GM12878 (cell line): ENCODE measurements around the gene KLHDC8A. TPM values are rescaled to one million over a fixed set of nuclear protein-coding genes. Genes with fewer than 3 reads are reported as not detected.

Experiments used
- ATAC-seq: fragments of 200-7000 bp; cut with Tn5 transposase; 3 replicates; pipeline ENCODE4 v1.9.1; 2020; ENCODE audit warnings: mild to moderate bottlenecking, moderate library complexity
- BruUV-seq: library from RNA; stranded (reverse); fragments of 400-500 nt; replicated peaks from 2 replicates; lab custom pipeline; 2021; lab: Mats Ljungman, UMichigan
- CTCF ChIA-PET: fragments of 300-600 bp; sonication (Branson Sonifier 250); formaldehyde crosslinking; extraction: SDS; loops from one replicate; lab custom pipeline; 2021; ENCODE audit warnings: inconsistent platforms; lab: Yijun Ruan, JAX
- POLR2A ChIA-PET: fragments of 350-600 bp; formaldehyde crosslinking; extraction: SDS; loops from one replicate; lab custom pipeline; 2021; ENCODE audit warnings: inconsistent platforms; lab: Charles Lee
- RAD21 ChIA-PET: fragments of 300-600 bp; sonication (Branson Sonifier 250); formaldehyde crosslinking; loops from one replicate; lab custom pipeline; 2023; ENCODE audit warnings: antibody characterized with exemption; ENCODE audit not compliant: unreplicated experiment; lab: Charles Lee
- SMC1A ChIA-PET: fragments of 300-600 bp; sonication (Branson Sonifier 250); formaldehyde crosslinking; loops from one replicate; lab custom pipeline; 2023; ENCODE audit not compliant: unreplicated experiment, uncharacterized antibody; lab: Charles Lee
- DNase-seq: peaks from one replicate; pipeline ENCODE4 v3.0.0-alpha.2; 2011; ENCODE audit warnings: low read depth, low spot score
- FAIRE-seq: peaks from 3 replicates; lab custom pipeline; 2011; peaks lifted over from hg19 to GRCh38; lab: Jason Lieb, UNC
- H2AFZ ChIP-seq: 2 replicates; pipeline ENCODE4 v1.6.0; 2011; ENCODE audit warnings: low read depth, low read length, control low read depth; ENCODE audit not compliant: control insufficient read depth
- H3K27ac ChIP-seq: 2 replicates; pipeline ENCODE4 v1.5.1; 2011; ENCODE audit warnings: control low read depth; ENCODE audit not compliant: control insufficient read depth, insufficient read depth
- H3K27me3 ChIP-seq, 2 experiments: replicated peaks in 1 of 2; 2 replicates each; pipeline versions ENCODE4 v1.6.0 to v1.6.1; 2011; ENCODE audit warnings: low read length in 1 of 2; ENCODE audit not compliant: control insufficient read depth in 2 of 2, insufficient read depth in 2 of 2
- H3K36me3 ChIP-seq, 2 experiments: 2 replicates each; pipeline ENCODE4 v1.5.1; 2011; ENCODE audit warnings: low read length in 1 of 2; ENCODE audit not compliant: control insufficient read depth in 2 of 2, insufficient read depth in 2 of 2
- H3K4me1 ChIP-seq: 2 replicates; pipeline ENCODE4 v1.6.1; 2011; ENCODE audit warnings: mild to moderate bottlenecking, low read length, moderate library complexity, mixed read lengths; ENCODE audit not compliant: control insufficient read depth, insufficient read depth
- H3K4me2 ChIP-seq: 2 replicates; pipeline ENCODE4 v1.6.0; 2011; ENCODE audit warnings: control low read depth; ENCODE audit not compliant: control insufficient read depth, insufficient read depth
- H3K4me3 ChIP-seq: fragments of 200-600 bp; sonication (generic); 2 replicates; pipeline ENCODE4 v1.5.1; 2016
- H3K79me2 ChIP-seq: 2 replicates; pipeline ENCODE4 v1.6.0; 2011; ENCODE audit warnings: low read length; ENCODE audit not compliant: control insufficient read depth, insufficient read depth
- H3K9ac ChIP-seq: 2 replicates; pipeline ENCODE4 v1.8.0; 2011; ENCODE audit warnings: low read length, control low read depth, mixed read lengths; ENCODE audit not compliant: control insufficient read depth, insufficient read depth
- H3K9me3 ChIP-seq: replicated peaks from 3 replicates; pipeline ENCODE4 v1.5.1; 2011; ENCODE audit warnings: mild to moderate bottlenecking, low read length; ENCODE audit not compliant: control insufficient read depth, insufficient read depth
- H4K20me1 ChIP-seq: 2 replicates; pipeline ENCODE4 v1.6.0; 2011; ENCODE audit not compliant: control insufficient read depth, insufficient read depth
- CEBPB ChIP-seq, 2 experiments: fragments of 150-350 bp in 1 of 2; IDR thresholded peaks; 2 replicates each; pipeline ENCODE4 v1.6.1; 2012 to 2014; ENCODE audit warnings: low read depth in 2 of 2, low read length in 2 of 2, borderline replicate concordance in 1 of 2, inconsistent platforms in 1 of 2
- FOS ChIP-seq: IDR thresholded peaks from 3 replicates; pipeline ENCODE4 v1.6.1; 2011; ENCODE audit warnings: borderline replicate concordance; ENCODE audit not compliant: insufficient read length; ENCODE audit errors: extremely low read depth
- HDAC6 ChIP-seq: fragments of 200-600 bp; sonication (generic); IDR thresholded peaks from one replicate; pipeline ENCODE4 v1.8.0; 2017; ENCODE audit warnings: antibody characterized with exemption; ENCODE audit not compliant: unreplicated experiment
- KAT2A ChIP-seq: conservative IDR thresholded peaks from 2 replicates; pipeline ENCODE4 v1.6.1; 2011; ENCODE audit warnings: low read depth, low read length; ENCODE audit not compliant: control insufficient read depth
- MEF2B ChIP-seq: fragments of 450-650 bp; IDR thresholded peaks from 2 replicates; pipeline ENCODE4 v1.6.1; 2018; ENCODE audit warnings: mild to moderate bottlenecking, moderate library complexity; ENCODE audit not compliant: partially characterized antibody, poor library complexity, severe bottlenecking
- NFXL1 ChIP-seq: fragments of 450-650 bp; IDR thresholded peaks from 2 replicates; pipeline ENCODE4 v1.6.1; 2017; ENCODE audit warnings: antibody characterized with exemption, mild to moderate bottlenecking, borderline replicate concordance
- NFYB ChIP-seq: IDR thresholded peaks from 2 replicates; pipeline ENCODE4 v1.6.1; 2011; ENCODE audit warnings: low read depth, mild to moderate bottlenecking, low read length, improper control_type of control experiment, moderate library complexity; ENCODE audit not compliant: insufficient read depth
- PAX5 ChIP-seq: IDR thresholded peaks from 2 replicates; pipeline ENCODE4 v1.6.1; 2011; ENCODE audit warnings: low read depth, low read length, borderline replicate concordance
- PAX8 ChIP-seq: fragments of 450-650 bp; IDR thresholded peaks from 2 replicates; pipeline ENCODE4 v1.6.1; 2017; ENCODE audit warnings: mild to moderate bottlenecking, moderate library complexity
- RELB ChIP-seq: fragments of 450-650 bp; IDR thresholded peaks from 2 replicates; pipeline ENCODE4 v1.6.1; 2017; ENCODE audit warnings: low read depth, mild to moderate bottlenecking, moderate library complexity
- RFX5 ChIP-seq: IDR thresholded peaks from 2 replicates; pipeline ENCODE4 v1.6.1; 2011; ENCODE audit warnings: low read depth, low read length, improper control_type of control experiment
- SMAD1 ChIP-seq: fragments of 450-650 bp; IDR thresholded peaks from 2 replicates; pipeline ENCODE4 v1.6.1; 2018; ENCODE audit warnings: mild to moderate bottlenecking, low read depth; ENCODE audit not compliant: partially characterized antibody
- SUPT20H ChIP-seq: IDR thresholded peaks from 2 replicates; pipeline ENCODE4 v1.6.1; 2011; ENCODE audit warnings: low read depth, mild to moderate bottlenecking, low read length, moderate library complexity, borderline replicate concordance; ENCODE audit not compliant: control insufficient read depth
- SUZ12 ChIP-seq: fragments of 200-600 bp; sonication (generic); IDR thresholded peaks from one replicate; pipeline ENCODE4 v1.6.1; 2018; ENCODE audit warnings: antibody characterized with exemption, mild to moderate bottlenecking; ENCODE audit not compliant: unreplicated experiment
- TBL1XR1 ChIP-seq: IDR thresholded peaks from 2 replicates; pipeline ENCODE4 v1.6.1; 2012; ENCODE audit warnings: low read depth, low read length, improper control_type of control experiment
- TCF7 ChIP-seq: IDR thresholded peaks from 2 replicates; pipeline ENCODE4 v1.6.1; 2014; ENCODE audit warnings: antibody characterized with exemption, borderline replicate concordance
- YBX1 ChIP-seq: fragments of 450-650 bp; IDR thresholded peaks from 2 replicates; pipeline ENCODE4 v1.6.1; 2016; ENCODE audit warnings: antibody characterized with exemption
- ZNF207 ChIP-seq: fragments of 450-650 bp; IDR thresholded peaks from 2 replicates; pipeline ENCODE4 v1.6.1; 2014; ENCODE audit warnings: antibody characterized with exemption, mild to moderate bottlenecking, borderline replicate concordance
- ZNF217 ChIP-seq: fragments of 450-650 bp; IDR thresholded peaks from 2 replicates; pipeline ENCODE4 v1.6.1; 2017; ENCODE audit warnings: antibody characterized with exemption, mild to moderate bottlenecking
- WGBS: methylation state at CpG from one replicate; pipeline ENCODE4 v1.1.6; 2016; ENCODE audit warnings: low lambda C conversion rate; ENCODE audit not compliant: insufficient replicate concordance, insufficient coverage; ENCODE audit errors: missing lambda C conversion rate; 5-methylcytosine and 5-hydroxymethylcytosine counted together
- in situ Hi-C: fragments of 300-500 bp; cut with MboI; formaldehyde crosslinking; loops from 9 replicates; pipeline ENCODE4 v1.14.3; 2018; ENCODE audit warnings: mixed read lengths
- intact Hi-C: fragments of 100-400 bp; cut with micrococcal nuclease; formaldehyde crosslinking; loops from one replicate; pipeline ENCODE4 v1.14.2; 2022; ENCODE audit not compliant: unreplicated experiment
- polyA plus RNA-seq, 11 experiments: library from polyadenylated mRNA; depleted of rRNA in 4 of 11; unstranded in 6 of 11; stranded (reverse) in 5 of 11; fragments of >200 nt; fragmentation: Nextera tagmentation in 4 of 11; fragmentation: Illumina TruSeq in 1 of 11; extraction: Ambion mirVana in 4 of 11; extraction: Trizol in 1 of 11; gene quantifications; 1 replicate in 1 of 11; 2 replicates in 10 of 11; pipeline versions ENCODE4 v1.2.1 to v1.2.3, GENCODE V29; 2011 to 2016; ENCODE audit warnings: inconsistent platforms in 2 of 11, missing spikeins in 2 of 11, low read depth in 1 of 11
- total RNA-seq, 4 experiments: library from RNA; depleted of rRNA in 3 of 4; stranded (reverse); fragments of >200 nt in 3 of 4; fragmentation: Illumina TruSeq in 1 of 4; extraction: Trizol in 1 of 4; gene quantifications; 2 replicates each; pipeline versions ENCODE4 v1.2.1 to v1.2.3, GENCODE V29; 2013 to 2021
- TF ChIP-seq, protein P1 (sequence below): fragments of 150-350 bp; IDR thresholded peaks from 2 replicates; pipeline ENCODE4 v1.6.1; 2014; ENCODE audit warnings: mild to moderate bottlenecking, low read depth, low read length

KLHDC8A gene
- total and polyA plus RNA-seq, 10 of the 15 experiments (the other 5 are each of a cell fraction or from before 2014, with no cell fraction given): not detected

DNA sequence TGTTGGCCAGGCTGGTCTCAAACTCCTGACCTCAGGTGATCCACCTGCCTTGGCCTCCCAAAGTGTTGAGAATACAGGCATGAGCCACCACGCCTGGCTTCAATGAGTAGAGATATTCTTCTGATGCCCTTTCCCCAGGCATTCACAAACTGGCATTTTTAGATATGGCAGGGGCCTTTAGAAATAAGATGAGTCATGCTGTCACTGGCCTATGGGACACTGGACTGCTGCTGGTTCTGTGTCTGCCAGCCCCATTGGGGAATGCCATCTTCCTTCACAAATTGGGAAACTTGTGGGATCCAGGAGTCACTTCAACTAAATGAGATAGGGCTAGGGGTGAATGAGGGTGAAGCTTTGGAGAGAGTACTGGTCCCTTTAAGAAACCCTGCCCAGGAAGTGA is 16.0 kb downstream of the KLHDC8A start:
- intact Hi-C loops: no loop called here
- no peak for DNase-seq
- RAD21 ChIA-PET: no interaction called here
- peaks cover 6% of the 10 kb centered on the region; the same call in 1 of the 2 replicates for H3K4me1 ChIP-seq
- BruUV-seq: no TSS peak
- TF ChIP-seq TBL1XR1: no peak
- no peak for TF ChIP-seq KAT2A
- no peak for TF ChIP-seq RELB
- no peak for TF ChIP-seq SMAD1
- TF ChIP-seq NFXL1: no peak
- TF ChIP-seq, protein P1, sequence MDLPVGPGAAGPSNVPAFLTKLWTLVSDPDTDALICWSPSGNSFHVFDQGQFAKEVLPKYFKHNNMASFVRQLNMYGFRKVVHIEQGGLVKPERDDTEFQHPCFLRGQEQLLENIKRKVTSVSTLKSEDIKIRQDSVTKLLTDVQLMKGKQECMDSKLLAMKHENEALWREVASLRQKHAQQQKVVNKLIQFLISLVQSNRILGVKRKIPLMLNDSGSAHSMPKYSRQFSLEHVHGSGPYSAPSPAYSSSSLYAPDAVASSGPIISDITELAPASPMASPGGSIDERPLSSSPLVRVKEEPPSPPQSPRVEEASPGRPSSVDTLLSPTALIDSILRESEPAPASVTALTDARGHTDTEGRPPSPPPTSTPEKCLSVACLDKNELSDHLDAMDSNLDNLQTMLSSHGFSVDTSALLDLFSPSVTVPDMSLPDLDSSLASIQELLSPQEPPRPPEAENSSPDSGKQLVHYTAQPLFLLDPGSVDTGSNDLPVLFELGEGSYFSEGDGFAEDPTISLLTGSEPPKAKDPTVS: no peak
- no peak for TF ChIP-seq PAX5
- TF ChIP-seq TCF7: no peak
- TF ChIP-seq SUPT20H: no peak
- no peak for TF ChIP-seq ZNF217
- TF ChIP-seq SUZ12: no peak
- no peak for TF ChIP-seq HDAC6
- TF ChIP-seq FOS: no peak
- no peak for TF ChIP-seq YBX1
- TF ChIP-seq ZNF207: no peak
- TF ChIP-seq PAX8: no peak
- no peak for TF ChIP-seq NFYB
- TF ChIP-seq CEBPB (IDR thresholded peaks at IDR 0.05; ENCODE audit: borderline replicate concordance in 1 of 2, low read depth in 2 of 2, low read length in 2 of 2): no peak
- TF ChIP-seq MEF2B: no peak
- no peak for TF ChIP-seq RFX5
- TF ChIP-seq, all 136 proteins: peak for 0
- ChIA-PET SMC1A (interaction anchor here (0.6 to 2.5 kb wide), 3 partner anchors 13 to 325 kb away, joined by 3 to 14 read pairs (median 9); no protein-coding TSS in a partner anchor), POLR2A (interaction anchor here (0.8 kb wide), 1 partner anchor 74 kb away, joined by 5 read pairs; no protein-coding TSS in a partner anchor), CTCF (interaction anchor here (0.7 to 59.5 kb wide), 6 partner anchors 9 to 145 kb away, joined by 3 to 2333 read pairs (median 12); partner anchors contain the start of gene KLHDC8A)
- ATAC-seq (no peak), FAIRE-seq (no peak)
- H3K9ac ChIP-seq: no peak overlapping the region
- H4K20me1 ChIP-seq: no peaks in the 10 kb centered on the region; the same call in 1 of the 2 replicates
- no peaks in the 10 kb centered on the region for H3K79me2 ChIP-seq
- in situ Hi-C loops: no loop called here
- no peak overlapping the region for H3K4me2 ChIP-seq
- no peak overlapping the region for H3K4me3 ChIP-seq
- no peak overlapping the region for H2AFZ ChIP-seq
- no peaks in the 10 kb centered on the region for H3K36me3 ChIP-seq
- WGBS: 0% methylated on average over 1 of the region's 1 CpG
- H3K9me3 ChIP-seq: no peaks in the 10 kb centered on the region; the same call in 2 of the 3 replicates
- H3K27ac ChIP-seq: no peak overlapping the region
- peaks cover 18 to 25% of the 10 kb centered on the region in 2 experiments for H3K27me3 ChIP-seq
